Nephron progenitor cell (in vitro differentiated cells): Measurements from ENCODE around the gene STXBP6.

Experiments used
- DNase-seq: peaks from one replicate; pipeline ENCODE4 v3.0.0; 2021
- H3K27ac Mint-ChIP-seq: 2 replicates; pipeline ENCODE4 v1.8.0; 2021; ENCODE audit warnings: mild to moderate bottlenecking, moderate library complexity, mixed read lengths
- H3K27me3 Mint-ChIP-seq: 2 replicates; pipeline ENCODE4 v1.8.0; 2021; ENCODE audit warnings: mild to moderate bottlenecking, low read depth, mixed read lengths; ENCODE audit not compliant: poor library complexity
- H3K36me3 Mint-ChIP-seq: 2 replicates; pipeline ENCODE4 v1.8.0; 2021; ENCODE audit warnings: low read depth, mixed read lengths
- H3K4me1 Mint-ChIP-seq: 2 replicates; pipeline ENCODE4 v1.8.0; 2021; ENCODE audit warnings: mixed read lengths
- H3K4me3 Mint-ChIP-seq: 2 replicates; pipeline ENCODE4 v1.8.0; 2021; ENCODE audit warnings: mild to moderate bottlenecking, moderate library complexity, mixed read lengths
- H3K9me3 Mint-ChIP-seq: 2 replicates; pipeline ENCODE4 v1.8.0; 2021; ENCODE audit warnings: mild to moderate bottlenecking, moderate library complexity, mixed read lengths
- TF ChIP-seq, protein P1 (sequence below): fragments of 200-600 bp; sonication (generic); IDR thresholded peaks from 2 replicates; pipeline ENCODE4 v1.5.0; 2021; ENCODE audit warnings: antibody characterized with exemption

The STXBP6 gene

DNA sequence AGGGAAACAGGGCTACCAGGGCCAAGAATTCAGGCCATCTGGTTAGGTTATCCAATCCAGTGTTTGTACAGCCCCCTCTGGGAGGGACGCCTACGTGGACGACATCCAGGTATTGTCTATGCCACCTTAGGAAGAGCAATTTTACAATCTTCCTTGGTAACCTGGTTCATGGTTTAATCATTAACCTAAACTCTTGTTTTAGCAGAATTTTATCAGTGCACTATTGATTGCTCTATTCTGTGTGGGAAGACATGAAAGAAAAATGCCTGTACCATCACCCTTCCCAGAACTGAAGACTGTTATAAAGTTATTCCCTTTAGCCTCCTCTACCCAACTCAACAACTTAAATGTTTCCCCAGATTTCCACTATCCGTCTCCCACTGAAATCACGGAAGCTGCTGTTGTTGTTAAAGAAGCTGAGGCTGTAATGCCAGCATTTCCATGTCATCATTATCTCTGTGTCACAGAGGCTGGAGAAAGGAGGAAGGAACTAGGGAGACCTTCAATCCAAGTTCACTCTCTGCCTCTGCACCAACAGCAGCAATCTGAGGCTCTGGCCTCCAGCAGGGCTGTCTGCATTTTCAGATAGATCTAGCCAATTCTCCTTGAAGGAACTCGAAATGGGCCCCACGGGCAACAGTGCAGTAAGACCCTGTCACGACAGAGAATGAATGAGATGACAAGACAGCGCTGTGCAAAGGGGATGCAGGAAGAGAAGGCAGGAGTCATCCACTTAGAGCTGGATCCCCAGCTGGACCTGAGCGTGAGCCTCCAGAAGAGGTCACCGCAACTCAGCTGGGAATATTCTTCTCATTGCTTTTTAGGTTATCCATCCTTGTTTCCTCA, 232.5 kb downstream of the STXBP6 start:
- H3K27me3 Mint-ChIP-seq, result peaks cover 3% of the 10 kb centered on the region
- H3K4me3 Mint-ChIP-seq, result peak overlapping the region; percentile 63
- peak; percentile 19 for DNase-seq
- H3K36me3 Mint-ChIP-seq, result peaks cover 10% of the 10 kb centered on the region
- H3K4me1 Mint-ChIP-seq, result peaks cover 97% of the 10 kb centered on the region
- peak overlapping the region; percentile 99 for H3K27ac Mint-ChIP-seq
- no peaks in the 10 kb centered on the region for H3K9me3 Mint-ChIP-seq
- TF ChIP-seq, protein P1, sequence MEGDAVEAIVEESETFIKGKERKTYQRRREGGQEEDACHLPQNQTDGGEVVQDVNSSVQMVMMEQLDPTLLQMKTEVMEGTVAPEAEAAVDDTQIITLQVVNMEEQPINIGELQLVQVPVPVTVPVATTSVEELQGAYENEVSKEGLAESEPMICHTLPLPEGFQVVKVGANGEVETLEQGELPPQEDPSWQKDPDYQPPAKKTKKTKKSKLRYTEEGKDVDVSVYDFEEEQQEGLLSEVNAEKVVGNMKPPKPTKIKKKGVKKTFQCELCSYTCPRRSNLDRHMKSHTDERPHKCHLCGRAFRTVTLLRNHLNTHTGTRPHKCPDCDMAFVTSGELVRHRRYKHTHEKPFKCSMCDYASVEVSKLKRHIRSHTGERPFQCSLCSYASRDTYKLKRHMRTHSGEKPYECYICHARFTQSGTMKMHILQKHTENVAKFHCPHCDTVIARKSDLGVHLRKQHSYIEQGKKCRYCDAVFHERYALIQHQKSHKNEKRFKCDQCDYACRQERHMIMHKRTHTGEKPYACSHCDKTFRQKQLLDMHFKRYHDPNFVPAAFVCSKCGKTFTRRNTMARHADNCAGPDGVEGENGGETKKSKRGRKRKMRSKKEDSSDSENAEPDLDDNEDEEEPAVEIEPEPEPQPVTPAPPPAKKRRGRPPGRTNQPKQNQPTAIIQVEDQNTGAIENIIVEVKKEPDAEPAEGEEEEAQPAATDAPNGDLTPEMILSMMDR, result no peak

DNA sequence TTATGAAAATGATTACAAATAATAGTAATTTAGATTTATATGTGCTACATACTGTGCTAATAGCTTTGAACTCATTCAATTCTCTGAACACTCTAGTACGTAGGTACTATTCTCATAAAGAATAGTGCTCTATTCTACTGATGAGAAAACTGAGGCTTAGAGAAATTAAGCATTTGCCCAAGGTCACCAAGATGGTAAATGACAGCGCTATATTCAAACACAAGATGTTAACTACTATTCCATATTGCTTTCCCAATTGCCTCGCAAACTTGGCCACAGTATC, 233.1 kb downstream of the STXBP6 start:
- no peak for DNase-seq
- H3K4me1 Mint-ChIP-seq, result peaks cover 98% of the 10 kb centered on the region
- H3K9me3 Mint-ChIP-seq, result no peaks in the 10 kb centered on the region
- H3K27me3 Mint-ChIP-seq, result peaks cover 3% of the 10 kb centered on the region
- TF ChIP-seq, protein P1, result no peak
- H3K27ac Mint-ChIP-seq, result peak overlapping the region; percentile 99
- H3K4me3 Mint-ChIP-seq, result peak overlapping the region; percentile 66
- peaks cover 4% of the 10 kb centered on the region for H3K36me3 Mint-ChIP-seq

DNA sequence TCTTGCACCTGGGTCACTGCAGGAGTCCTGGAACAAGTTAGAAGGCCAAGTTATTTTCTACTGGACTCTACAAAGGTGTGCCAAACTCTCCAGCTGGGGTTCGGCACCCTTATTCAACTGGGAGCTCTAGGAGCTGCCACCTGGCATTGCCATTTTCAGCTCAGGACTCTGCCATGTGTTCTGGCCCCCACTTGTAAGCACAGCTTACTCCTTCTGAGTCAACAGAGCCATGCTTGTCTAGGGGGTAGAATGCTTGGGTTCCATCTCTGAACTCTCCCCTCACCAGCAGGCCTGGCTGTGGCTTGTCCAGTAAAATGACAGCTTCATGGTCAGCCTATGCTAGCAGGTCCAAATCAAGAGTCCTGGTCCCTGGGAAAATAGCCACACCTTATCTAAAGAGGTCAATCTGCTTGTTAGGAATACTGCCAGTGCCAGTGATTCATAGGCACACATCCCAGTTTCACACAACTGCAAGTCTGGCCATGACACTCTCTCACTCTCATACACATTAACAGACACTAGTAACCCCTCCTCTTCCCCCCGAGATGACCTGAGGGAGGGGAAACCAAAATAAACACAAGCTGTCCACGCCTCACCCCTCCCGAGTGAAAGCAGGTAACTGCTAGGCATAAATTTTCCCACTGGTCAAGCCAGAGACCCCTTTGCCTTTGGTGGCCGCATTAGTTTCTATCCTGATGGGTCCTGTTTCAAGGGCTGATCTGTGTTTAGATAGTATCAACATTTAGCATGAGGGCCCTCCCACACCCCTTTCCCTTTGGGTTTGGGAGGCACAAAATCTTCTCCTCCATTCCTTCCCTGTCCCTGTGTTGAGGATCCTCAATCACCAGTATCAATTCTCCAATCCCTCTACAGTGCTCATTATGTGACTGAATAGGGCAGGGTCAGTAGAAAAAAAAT, 233.7 kb downstream of the STXBP6 start:
- Mint-ChIP-seq H3K27ac (peak overlapping the region; percentile 99), H3K9me3 (no peaks in the 10 kb centered on the region), H3K4me3 (peak overlapping the region; percentile 66), H3K4me1 (peaks cover 98% of the 10 kb centered on the region), H3K27me3 (peaks cover 3% of the 10 kb centered on the region), H3K36me3 (no peaks in the 10 kb centered on the region)
- TF ChIP-seq, protein P1, result no peak
- DNase-seq, result peak; percentile 20

GRCh38 chr14:24815543-24815942, 234.4 kb downstream of the STXBP6 start:
- Mint-ChIP-seq H3K36me3 (no peaks in the 10 kb centered on the region), H3K27ac (peak overlapping the region; percentile 99), H3K4me3 (peak overlapping the region; percentile 46), H3K27me3 (peaks cover 3% of the 10 kb centered on the region), H3K4me1 (peaks cover 98% of the 10 kb centered on the region), H3K9me3 (no peaks in the 10 kb centered on the region)
- TF ChIP-seq, protein P1, result no peak
- no peak for DNase-seq

DNA sequence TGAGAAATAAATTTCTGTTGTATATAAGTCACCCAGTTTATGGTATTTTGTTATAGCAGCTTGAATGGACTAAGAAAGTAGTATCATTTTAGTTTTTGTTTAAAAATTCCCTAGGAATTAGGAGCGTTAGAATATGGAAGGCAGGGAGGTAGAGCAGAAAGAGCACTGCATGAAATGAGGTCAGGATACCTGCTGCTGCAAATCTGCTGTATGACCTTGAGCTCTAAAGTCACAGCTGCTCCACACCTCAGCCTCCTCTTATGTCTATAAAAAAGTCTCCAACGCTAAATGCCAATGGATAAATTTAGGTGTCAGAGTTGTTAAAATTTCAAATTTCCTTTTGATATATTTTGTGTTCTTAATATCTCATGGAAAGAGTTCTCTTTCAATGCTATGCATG, 235.0 kb downstream of the STXBP6 start:
- Mint-ChIP-seq H3K27me3 (peaks cover 3% of the 10 kb centered on the region), H3K9me3 (no peaks in the 10 kb centered on the region), H3K36me3 (no peaks in the 10 kb centered on the region), H3K4me1 (peaks cover 98% of the 10 kb centered on the region), H3K27ac (no peak overlapping the region), H3K4me3 (no peak overlapping the region)
- no peak for DNase-seq
- TF ChIP-seq, protein P1, result no peak
